NCI-H1092 treated with DMSO at 0.1 percent for 48 hours (cell line): ENCODE results near the gene ANXA8L1.
"Not testable (repeated sequence)": the region's sequence is repeated elsewhere in the genome, so short reads cannot be mapped to it uniquely, and the experiment has no call there.

Experiments used
- DNase-seq: peaks from one replicate; lab custom pipeline; 2025; lab: John Stamatoyannopoulos, UW

ANXA8L1 gene

DNA sequence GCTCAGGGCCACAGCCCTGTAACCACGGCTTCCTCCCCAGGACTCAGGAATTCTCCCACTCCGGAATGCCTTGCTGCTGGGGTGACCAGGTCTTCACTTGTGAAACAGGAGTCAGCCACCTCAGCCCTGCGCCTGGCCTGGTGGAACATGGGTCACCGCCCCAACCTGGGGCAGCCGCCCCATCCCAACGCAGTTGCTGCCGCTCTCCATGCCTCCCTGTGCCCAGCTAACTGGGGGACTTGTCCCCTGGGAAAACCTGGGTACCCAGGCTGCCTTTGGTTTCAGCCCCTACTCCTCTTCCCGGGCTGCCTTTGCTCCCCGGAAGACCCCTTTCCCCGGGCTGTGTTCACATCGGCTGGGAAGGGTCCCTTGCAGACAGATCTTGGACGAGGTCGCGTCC is 22.2 kb downstream of the ANXA8L1 start:
- DNase-seq, result not testable (repeated sequence)

DNA sequence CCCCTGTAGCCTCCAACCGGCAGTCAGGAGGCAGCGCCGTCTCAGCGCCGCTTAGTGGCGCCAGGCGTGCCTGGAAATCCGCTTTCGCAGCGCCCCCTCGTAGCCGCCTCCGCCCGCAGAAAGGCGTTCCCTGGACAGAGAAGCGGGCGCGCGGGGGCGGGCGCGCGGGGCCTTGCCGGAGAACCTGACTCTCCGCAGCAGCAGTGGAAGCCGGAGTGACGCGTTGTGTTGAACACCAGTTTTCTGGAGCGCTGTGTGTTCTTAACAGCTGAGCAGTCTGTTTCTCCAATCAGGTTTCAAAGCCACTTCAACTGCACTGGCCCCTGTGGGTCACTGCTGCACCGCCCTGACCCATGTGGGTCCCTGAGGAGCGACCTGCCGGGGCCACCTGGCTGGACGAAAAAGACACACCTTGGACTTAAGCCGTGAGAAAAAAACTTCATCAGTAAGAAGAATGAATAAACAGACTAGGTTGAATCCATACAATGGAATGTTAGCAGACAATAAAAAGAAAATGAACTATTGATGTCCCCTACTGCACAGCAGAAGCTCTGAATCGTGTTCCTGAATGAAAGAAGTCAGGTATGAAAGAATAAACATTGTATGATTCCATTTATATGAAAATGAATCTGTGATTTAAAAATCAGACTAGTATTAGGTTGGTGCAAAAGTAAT is 22.8 kb downstream of the ANXA8L1 start:
- not testable (repeated sequence) for DNase-seq

DNA sequence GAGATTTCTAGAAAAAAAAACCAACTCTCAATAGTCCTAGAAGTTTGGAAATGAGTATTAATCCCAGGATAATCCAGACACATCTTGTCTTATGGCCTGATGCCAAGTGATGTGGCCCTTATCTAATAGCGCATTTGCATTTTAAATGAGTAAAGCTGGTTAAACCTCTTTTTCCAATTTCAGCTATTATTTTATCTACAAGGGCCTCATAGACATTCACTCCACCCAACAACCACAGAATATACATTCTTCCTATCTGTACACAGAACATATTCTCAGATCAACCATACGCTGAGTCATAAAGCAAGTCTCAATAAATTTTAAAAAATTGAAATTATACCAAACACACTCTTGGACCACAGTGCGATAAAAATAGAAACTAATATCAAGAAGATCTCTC is 34.0 kb downstream of the ANXA8L1 start:
- not testable (repeated sequence) for DNase-seq

GRCh38 chr10:46411123-46411522 is 35.5 kb downstream of the ANXA8L1 start:
- not testable (repeated sequence) for DNase-seq

DNA sequence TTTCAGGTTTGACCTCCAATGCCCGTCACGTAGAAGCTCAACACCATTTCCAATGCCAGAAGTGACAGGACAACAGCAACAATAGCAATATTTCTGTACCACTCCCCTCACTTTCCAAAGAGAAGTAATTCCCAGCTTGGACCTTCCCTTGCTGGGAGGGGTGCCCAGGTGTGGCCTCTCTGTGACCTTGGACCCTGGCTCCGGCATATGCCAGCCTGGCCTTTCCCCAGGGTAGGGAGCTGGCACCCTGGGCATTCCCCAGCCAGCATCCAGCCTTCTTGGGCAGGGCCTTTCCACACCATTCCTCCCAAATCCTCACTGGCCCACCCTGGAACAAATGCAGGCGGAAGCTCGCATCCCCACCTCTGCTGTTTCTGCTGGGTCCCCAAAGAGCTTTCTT is 37.1 kb downstream of the ANXA8L1 start:
- not testable (repeated sequence) for DNase-seq

DNA sequence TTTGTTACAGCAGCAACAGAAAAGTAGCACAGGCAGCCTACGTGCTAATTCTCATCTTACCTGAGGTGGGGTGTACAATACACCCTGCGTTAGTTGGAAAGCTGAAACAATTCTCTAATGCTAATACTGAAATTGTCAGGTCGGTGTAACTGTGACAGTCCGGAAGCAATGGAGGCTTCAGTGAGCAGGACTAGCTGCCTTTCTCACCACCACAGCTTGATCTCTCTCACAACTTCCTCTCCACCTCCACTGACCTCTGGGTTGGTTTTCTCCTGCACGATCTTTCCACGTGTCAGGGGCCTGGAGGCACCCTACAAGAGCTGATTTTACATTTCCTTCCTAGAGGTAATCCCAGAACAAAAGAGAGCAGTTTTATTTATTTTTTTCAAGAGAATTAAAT is 39.7 kb downstream of the ANXA8L1 start:
- not testable (repeated sequence) for DNase-seq

GRCh38 chr10:46418283-46418682 is 42.7 kb downstream of the ANXA8L1 start:
- not testable (repeated sequence) for DNase-seq

DNA sequence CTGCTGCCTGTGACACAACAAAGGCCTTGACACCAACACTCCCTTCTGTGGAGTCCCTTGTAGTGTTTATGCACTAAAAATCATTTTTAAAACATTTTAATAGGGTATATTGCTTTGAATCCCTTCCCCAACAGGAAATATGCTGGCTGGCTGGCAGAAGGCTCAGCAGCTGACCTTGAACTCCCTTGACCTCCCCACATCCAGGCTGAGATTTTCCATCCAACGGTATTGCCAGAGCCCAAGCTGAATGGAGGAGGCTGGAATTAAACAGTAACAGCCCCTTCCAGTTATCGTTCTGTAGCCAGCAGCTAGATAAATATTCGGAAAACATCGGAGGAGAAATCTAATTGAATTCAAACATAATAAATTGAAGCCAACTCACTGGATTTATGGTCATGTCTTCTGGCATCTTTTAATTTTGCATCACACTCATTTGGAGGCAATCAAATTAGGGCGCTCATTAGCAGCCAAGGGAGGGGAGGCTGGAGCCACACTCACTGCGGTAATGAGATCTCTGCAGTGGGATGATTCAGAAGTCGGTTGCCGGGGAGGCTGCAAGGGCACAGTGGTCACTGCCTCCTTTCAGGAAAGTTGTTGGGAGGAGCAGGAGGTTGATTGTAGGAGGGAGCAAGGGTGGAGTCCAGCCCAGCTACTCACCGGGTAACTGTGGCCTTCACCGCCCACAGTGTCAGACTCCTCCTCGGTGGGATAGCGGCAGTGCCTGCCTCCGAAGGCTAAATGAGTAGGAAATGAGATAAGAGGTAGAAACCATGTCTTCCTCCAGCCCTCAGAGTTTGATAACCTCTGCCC is 44.2 kb downstream of the ANXA8L1 start:
- DNase-seq, result not testable (repeated sequence)

DNA sequence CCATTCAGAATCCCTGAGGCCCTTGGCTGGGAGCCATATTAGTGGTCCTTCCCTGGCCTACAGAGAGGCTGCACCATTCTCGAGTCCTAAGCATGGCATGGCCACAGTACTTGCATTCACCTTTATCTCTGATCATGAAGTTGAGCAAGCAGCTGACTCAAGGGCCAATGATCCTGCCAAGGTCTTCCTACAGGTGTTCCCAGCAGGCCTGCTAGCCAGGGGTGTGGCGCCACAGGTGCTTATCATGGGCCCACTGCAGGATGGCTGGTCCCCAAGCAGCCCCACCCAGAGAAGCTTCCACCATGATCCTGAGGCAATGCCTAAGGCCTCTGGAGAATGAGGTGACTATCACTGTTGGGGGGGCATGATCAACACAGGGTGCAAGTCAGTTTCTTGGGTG is 48.0 kb downstream of the ANXA8L1 start:
- DNase-seq, result not testable (repeated sequence)

GRCh38 chr10:46440942-46441341 is 65.4 kb downstream of the ANXA8L1 start:
- not testable (repeated sequence) for DNase-seq
